ENCODE results near the gene AGRN.
"Not testable (repeated sequence)": the region's sequence is repeated elsewhere in the genome, so short reads cannot be mapped to it uniquely, and the experiment has no call there.

The AGRN gene

GRCh38 chr1:1021920-1022259 lies 2.0 kb downstream of the AGRN start:
- DNase-seq: no peak

GRCh38 chr1:1022302-1023009 lies 2.5 kb downstream of the AGRN start:
- DNase-seq: no peak

GRCh38 chr1:1023700-1024099 lies 3.8 kb downstream of the AGRN start:
- DNase-seq: no peak

GRCh38 chr1:1024149-1024770 lies 4.3 kb downstream of the AGRN start:
- DNase-seq: no peak

GRCh38 chr1:1024771-1025699 lies 5.1 kb downstream of the AGRN start:
- no peak for DNase-seq

- DNase-seq: no peak
Observed at GRCh38 chr1:1025730-1026129, 5.8 kb downstream of the AGRN start.

DNA sequence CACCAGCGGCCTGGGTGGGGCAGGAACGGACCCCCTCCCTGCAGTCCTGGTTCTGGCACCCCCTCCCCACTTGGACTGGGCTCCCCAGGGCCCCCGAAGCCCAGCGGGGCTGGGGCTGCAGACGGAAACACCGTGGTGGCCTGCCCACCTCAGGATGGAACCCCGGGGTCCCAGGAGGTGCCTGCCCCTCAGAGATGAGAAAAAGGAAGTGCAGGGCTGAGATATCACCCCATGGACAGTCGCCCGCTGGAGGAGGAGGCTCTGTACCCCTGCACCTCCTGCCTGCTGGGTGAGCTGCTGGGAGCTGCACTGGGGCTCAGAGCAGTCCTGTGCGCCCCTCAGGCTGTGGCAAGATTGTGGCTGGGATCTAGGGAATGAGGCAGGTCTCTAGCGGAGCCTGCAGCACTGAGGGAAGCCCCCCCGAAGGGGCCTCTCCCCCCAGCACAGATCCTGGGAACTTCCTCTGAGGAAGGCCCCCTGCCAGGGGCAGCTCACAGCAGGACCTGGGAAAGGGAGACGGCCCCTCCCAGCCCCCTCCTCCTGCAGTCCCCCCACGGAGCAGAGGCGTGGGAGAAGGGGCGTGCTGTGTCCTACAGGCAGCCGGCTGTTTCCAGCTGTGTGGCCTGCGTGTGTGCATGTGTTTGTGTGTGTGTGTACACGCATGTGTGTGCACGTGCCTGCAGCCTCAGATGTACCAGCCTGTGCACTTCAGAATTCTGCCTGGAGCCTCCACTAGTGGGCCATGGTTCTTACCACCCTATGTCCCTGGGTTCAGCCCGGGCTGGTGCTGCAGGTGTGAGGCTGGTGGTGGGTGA lies 6.9 kb downstream of the AGRN start:
- DNase-seq: no peak

DNA sequence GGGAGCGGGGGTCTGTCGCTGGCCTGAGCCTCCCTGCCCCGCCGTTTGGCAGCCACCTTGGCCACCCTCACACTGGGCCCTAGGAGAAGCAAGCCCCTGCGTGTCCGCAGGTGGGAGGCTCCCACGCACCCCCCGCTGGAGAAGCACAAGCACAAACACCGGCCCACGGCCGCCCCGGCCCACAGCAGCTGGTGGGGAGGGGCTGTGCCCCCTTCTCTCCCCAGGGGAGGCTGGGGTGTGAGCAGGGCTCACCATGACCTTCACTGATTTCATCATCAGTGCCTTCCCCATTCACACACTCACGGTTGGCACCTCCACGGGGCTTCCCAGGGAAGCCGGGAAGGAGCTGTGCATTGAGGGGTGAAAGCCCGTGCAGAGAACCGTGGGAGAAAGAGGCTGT lies 7.9 kb downstream of the AGRN start:
- DNase-seq: no peak

DNA sequence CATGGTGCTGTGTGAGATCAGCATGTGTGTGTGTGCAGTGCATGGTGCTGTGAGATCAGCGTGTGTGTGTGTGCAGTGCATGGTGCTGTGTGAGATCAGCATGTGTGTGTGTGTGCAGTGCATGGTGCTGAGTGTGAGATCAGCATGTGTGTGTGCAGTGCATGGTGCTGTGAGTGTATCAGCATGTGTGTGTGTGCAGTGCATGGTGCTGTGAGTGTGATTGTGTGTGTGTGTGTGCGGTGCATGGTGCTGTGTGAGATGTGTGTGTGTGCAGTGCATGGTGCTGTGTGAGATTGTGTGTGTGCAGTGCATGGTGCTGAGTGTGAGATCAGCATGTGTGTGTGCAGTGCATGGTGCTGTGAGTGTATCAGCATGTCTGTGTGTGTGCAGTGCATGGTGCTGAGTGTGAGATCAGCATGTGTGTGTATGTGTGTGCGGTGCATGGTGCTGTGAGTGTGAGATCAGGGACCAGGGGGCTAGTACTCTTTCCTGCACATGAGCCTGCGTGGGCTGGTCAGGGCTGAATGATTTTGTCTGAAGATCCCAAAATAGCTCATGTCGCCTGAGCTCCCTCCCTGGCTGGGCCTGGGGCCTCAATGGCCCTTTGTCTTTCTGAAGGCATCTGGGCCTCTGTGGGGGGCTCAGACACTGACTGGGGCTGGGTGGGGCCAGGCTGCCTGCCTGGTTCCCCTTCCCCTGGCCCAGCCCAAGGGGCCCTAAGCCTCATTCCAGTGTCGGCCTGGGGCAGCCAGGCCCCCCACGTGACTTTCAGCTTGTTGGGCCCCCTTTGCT lies 11.1 kb downstream of the AGRN start:
- DNase-seq: not testable (repeated sequence)

GRCh38 chr1:1031659-1032235 lies 11.8 kb downstream of the AGRN start:
- no peak for DNase-seq

GRCh38 chr1:1032424-1032823 lies 12.5 kb downstream of the AGRN start:
- DNase-seq: no peak

GRCh38 chr1:1033009-1033587 lies 13.2 kb downstream of the AGRN start:
- peak; percentile 95 for DNase-seq

GRCh38 chr1:1033731-1034438 lies 14.0 kb downstream of the AGRN start:
- peak; percentile 30 for DNase-seq

DNA sequence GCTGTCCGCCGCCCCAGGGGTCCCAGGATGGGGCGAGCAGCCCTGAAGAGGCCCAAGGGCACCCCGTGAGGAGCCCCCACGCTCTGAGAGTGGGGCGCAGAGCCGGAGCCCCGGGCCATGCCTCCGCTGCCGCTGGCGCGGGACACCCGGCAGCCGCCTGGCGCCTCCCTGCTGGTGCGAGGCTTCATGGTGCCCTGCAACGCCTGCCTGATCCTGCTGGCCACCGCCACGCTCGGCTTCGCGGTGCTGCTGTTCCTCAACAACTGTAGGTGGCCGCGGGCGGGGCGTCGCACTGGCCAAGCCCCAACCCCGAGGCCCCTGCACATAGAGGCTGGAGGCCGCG lies 14.5 kb downstream of the AGRN start:
- no peak for DNase-seq

DNA sequence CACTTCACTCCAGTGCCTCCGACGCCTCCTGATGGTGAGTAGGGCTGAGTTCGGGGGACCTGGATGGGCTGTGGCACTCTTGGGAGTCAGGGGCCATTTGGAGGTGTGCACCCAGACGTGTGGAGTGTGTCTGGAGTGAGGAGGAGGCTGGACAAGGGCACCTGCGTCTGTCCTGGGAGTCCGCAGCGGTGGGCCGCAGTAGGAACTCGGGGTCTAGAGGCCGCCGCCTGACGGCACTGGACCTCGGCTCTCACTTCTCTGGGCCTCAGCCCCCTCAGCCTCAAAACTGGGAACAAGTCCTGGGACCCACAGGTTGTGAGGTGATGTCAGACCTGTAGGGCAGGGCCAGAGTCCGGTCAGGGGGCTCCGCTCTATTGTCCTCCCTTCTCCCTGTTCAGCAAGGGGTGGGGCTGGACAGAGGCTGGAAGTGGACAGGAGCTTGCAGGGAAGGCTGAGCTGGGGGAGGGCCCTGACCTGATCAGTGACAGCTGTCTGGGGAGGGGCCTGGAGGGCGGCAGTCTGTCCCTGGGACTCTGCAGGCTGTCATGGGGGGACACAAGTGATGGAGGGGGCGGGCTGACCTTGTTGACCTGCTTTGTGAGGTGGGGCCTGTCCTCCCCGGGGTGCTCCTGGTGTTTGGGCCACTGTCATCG lies 15.5 kb downstream of the AGRN start:
- DNase-seq: no peak

DNA sequence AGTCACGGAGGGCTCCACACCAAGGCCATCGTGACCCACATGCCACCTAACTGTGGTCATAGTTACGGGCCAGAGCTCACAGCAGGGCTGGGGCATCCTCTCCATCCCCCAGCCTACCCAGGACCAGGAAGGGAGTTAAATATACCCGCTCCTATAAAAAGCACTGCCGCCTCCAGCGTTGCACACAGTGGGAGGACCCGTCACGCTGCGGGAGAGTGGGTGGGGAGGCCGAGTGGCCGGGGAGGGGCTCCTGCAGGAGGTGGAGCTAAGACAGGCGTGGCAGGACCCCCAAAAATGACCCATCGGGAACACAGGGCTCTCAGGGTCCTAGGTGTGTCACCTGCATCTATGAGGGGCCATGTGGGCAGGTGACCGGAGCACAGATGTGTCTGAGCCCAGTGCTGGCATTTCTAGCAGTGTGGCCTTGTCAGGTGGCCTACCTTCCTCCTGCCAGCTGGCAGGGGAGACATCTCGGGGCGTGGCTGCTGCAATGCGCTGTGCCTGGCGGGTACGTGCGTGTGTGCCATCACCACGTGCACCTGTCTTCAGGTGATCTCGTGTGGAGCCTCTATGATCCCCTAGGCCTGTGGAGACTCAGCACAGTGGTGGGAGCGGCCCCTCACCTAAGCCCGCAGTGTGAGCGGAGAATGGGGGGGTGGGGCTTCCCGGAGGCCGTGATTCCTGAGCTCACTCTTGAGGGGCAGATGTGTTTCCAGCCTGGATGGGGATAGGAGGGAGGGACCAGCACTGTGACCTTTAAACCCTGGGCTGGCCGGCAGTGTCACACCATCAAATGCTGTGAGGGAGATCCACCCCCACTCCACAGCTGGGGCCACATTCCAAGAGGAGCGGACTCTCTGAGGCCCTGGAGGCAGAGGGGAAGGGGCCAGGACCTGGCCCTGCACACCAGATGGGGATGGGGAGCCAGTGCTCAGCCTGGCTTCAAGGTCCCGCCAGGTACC lies 17.7 kb downstream of the AGRN start:
- no peak for DNase-seq

- DNase-seq: no peak
Observed at GRCh38 chr1:1038694-1039093, 18.8 kb downstream of the AGRN start.

DNA sequence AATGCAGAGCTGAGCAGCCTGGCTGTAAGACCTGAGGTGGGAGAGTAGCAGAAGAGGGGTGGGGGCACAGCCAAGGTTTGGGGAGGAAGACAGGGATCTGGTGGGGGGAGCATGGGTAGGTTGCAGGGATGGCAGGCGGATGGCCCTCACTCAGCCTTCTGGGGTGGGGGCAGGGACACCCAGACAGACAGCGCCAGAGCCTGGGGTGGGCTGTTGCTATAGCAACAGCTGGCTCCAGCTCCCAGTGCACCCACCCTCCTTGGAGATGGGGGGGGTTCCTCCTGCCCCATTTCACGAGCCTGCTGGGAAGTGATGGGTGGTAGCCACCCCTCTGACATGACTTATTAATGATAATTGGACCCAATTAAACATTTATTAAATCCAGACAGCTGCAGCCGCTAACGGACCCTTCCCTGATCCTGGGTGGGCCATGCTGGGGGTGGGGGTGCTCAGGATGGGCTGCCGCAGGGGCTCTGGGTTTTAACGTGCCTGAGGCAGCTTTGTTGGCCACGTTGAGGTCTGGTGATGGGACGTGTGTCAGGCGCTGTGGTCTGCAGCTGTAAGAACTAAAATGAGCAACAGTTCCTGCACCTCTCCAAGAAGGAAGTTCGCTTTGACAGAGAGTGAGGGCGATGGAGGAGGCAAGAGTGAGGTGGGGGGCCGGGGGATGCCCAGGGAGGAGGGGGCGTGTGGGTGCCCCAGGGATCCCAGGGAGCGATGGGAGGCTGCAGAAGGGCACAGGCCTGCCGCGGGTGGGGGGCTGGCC lies 19.4 kb downstream of the AGRN start:
- DNase-seq: no peak

Data from activated naive CD4-positive, alpha-beta T cell treated with anti-CD3 and anti-CD28 coated beads, Interleukin-2, amount 50 U/mL, for 16 hours (primary cell).